MM.1S (cell line): ENCODE results near the gene RPS16.

Experiments
- DNase-seq: peaks from one replicate; pipeline ENCODE4 v3.0.0-alpha.2; 2015
- H2AFZ ChIP-seq: fragments of 300-600 bp; sonication (generic); 2 replicates; pipeline ENCODE4 v1.6.0; 2016; ENCODE audit warnings: antibody characterized with exemption, low read length
- H3F3A ChIP-seq: fragments of 300-600 bp; sonication (generic); 2 replicates; pipeline ENCODE4 v1.6.1; 2016; ENCODE audit warnings: mild to moderate bottlenecking, antibody characterized with exemption, low read length, moderate library complexity, mixed read lengths; ENCODE audit not compliant: insufficient read depth
- H3K27ac ChIP-seq: fragments of 300-600 bp; sonication (generic); 2 replicates; pipeline ENCODE4 v1.5.1; 2016; ENCODE audit warnings: mild to moderate bottlenecking, low read length
- H3K27me3 ChIP-seq: fragments of 300-600 bp; sonication (generic); replicated peaks from 2 replicates; pipeline ENCODE4 v1.6.0; 2016; ENCODE audit warnings: low read length; ENCODE audit not compliant: insufficient read depth
- H3K36me3 ChIP-seq: fragments of 300-600 bp; sonication (generic); replicated peaks from 2 replicates; pipeline ENCODE4 v1.6.1; 2016; ENCODE audit warnings: mild to moderate bottlenecking, low read length, mixed read lengths; ENCODE audit not compliant: insufficient read depth
- H3K4me1 ChIP-seq: fragments of 300-600 bp; sonication (generic); 2 replicates; pipeline ENCODE4 v1.6.1; 2016; ENCODE audit warnings: low read length, mixed read lengths
- H3K4me2 ChIP-seq: fragments of 300-600 bp; sonication (generic); 2 replicates; pipeline ENCODE4 v1.6.0; 2016; ENCODE audit warnings: low read depth, low read length
- H3K4me3 ChIP-seq: fragments of 300-600 bp; sonication (generic); 2 replicates; pipeline ENCODE4 v1.5.1; 2016; ENCODE audit warnings: low read length, mixed read lengths
- H3K79me2 ChIP-seq: fragments of 300-600 bp; sonication (generic); 2 replicates; pipeline ENCODE4 v1.6.1; 2016; ENCODE audit warnings: mixed run types, low read length, mixed read lengths
- H3K9ac ChIP-seq: fragments of 300-600 bp; sonication (generic); 2 replicates; pipeline ENCODE4 v1.6.1; 2016; ENCODE audit warnings: low read length, mixed read lengths
- H3K9me2 ChIP-seq: fragments of 300-600 bp; sonication (generic); replicated peaks from 2 replicates; pipeline ENCODE4 v1.6.1; 2016; ENCODE audit warnings: mild to moderate bottlenecking, low read length, mixed read lengths; ENCODE audit not compliant: insufficient read depth
- H3K9me3 ChIP-seq: fragments of 300-600 bp; sonication (generic); replicated peaks from 2 replicates; pipeline ENCODE4 v1.6.1; 2016; ENCODE audit warnings: mild to moderate bottlenecking, low read length, mixed read lengths; ENCODE audit not compliant: insufficient read depth
- H4K20me1 ChIP-seq: fragments of 300-600 bp; sonication (generic); 2 replicates; pipeline ENCODE4 v1.6.1; 2016; ENCODE audit warnings: mild to moderate bottlenecking, low read length, moderate library complexity, mixed read lengths; ENCODE audit not compliant: insufficient read depth
- CTCF ChIP-seq: fragments of 300-600 bp; sonication (generic); IDR thresholded peaks from 2 replicates; pipeline ENCODE4 v1.5.1; 2016; ENCODE audit warnings: antibody characterized with exemption, low read length, mixed read lengths
- EZH2 ChIP-seq: fragments of 300-600 bp; sonication (generic); optimal IDR thresholded peaks from 2 replicates; pipeline ENCODE3; 2017; ENCODE audit warnings: low read depth, mild to moderate bottlenecking, antibody characterized with exemption, low read length, mixed read lengths
- EZH2phosphoT487 ChIP-seq: fragments of 300-600 bp; sonication (generic); IDR thresholded peaks from 2 replicates; pipeline ENCODE4 v1.6.1; 2018; ENCODE audit warnings: antibody characterized with exemption, low read length

RPS16 gene

GRCh38 chr19:39411081-39411831, 24.5 kb downstream of the RPS16 start:
- H4K20me1 ChIP-seq, result peaks cover 20% of the 10 kb centered on the region; the same call in 1 of the 2 replicates
- H3K9ac ChIP-seq, result peak overlapping the region; percentile 99; the same call in 1 of the 2 replicates
- peak overlapping the region; percentile 100; the same call in 1 of the 2 replicates for H3K27ac ChIP-seq
- H3K79me2 ChIP-seq, result peaks cover 24% of the 10 kb centered on the region
- H3K27me3 ChIP-seq, result no peaks in the 10 kb centered on the region
- peaks cover 52% of the 10 kb centered on the region for H3F3A ChIP-seq
- no peaks in the 10 kb centered on the region for H3K9me2 ChIP-seq
- H3K4me1 ChIP-seq, result peaks cover 15% of the 10 kb centered on the region
- TF ChIP-seq CTCF, result no peak
- TF ChIP-seq EZH2phosphoT487, result no peak
- TF ChIP-seq EZH2, result no peak
- H3K9me3 ChIP-seq, result no peaks in the 10 kb centered on the region
- H3K4me2 ChIP-seq, result peak overlapping the region; percentile 47
- no peak overlapping the region for H2AFZ ChIP-seq
- peaks cover 12% of the 10 kb centered on the region; the same call in 1 of the 2 replicates for H3K36me3 ChIP-seq
- H3K4me3 ChIP-seq, result peak overlapping the region; percentile 17; the same call in 1 of the 2 replicates
- peak; percentile 27 for DNase-seq

GRCh38 chr19:39410831-39411080, 25.0 kb downstream of the RPS16 start:
- peaks cover 15% of the 10 kb centered on the region for H3K4me1 ChIP-seq
- TF ChIP-seq CTCF (no peak), EZH2 (no peak), EZH2phosphoT487 (no peak)
- peak overlapping the region; percentile 100; the same call in 1 of the 2 replicates for H3K27ac ChIP-seq
- no peak overlapping the region for H2AFZ ChIP-seq
- H3K9me2 ChIP-seq, result no peaks in the 10 kb centered on the region
- H3K27me3 ChIP-seq, result no peaks in the 10 kb centered on the region
- H3K36me3 ChIP-seq, result peaks cover 12% of the 10 kb centered on the region; the same call in 1 of the 2 replicates
- peak overlapping the region; percentile 47 for H3K4me2 ChIP-seq
- H3K4me3 ChIP-seq, result no peak overlapping the region
- peaks cover 24% of the 10 kb centered on the region for H3K79me2 ChIP-seq
- no peaks in the 10 kb centered on the region for H3K9me3 ChIP-seq
- no peak for DNase-seq
- H3F3A ChIP-seq, result peaks cover 57% of the 10 kb centered on the region
- peaks cover 20% of the 10 kb centered on the region; the same call in 1 of the 2 replicates for H4K20me1 ChIP-seq
- peak overlapping the region; percentile 99; the same call in 1 of the 2 replicates for H3K9ac ChIP-seq

GRCh38 chr19:39410017-39410830, 25.5 kb downstream of the RPS16 start:
- Histone ChIP-seq H3K4me3 (peak overlapping the region; percentile 98), H3K9ac (peak overlapping the region; percentile 99), H3K4me1 (peaks cover 19% of the 10 kb centered on the region), H2AFZ (no peak overlapping the region), H3K27me3 (no peaks in the 10 kb centered on the region), H3K9me2 (no peaks in the 10 kb centered on the region), H3F3A (peaks cover 62% of the 10 kb centered on the region), H3K27ac (peak overlapping the region; percentile 100), H3K36me3 (peaks cover 12% of the 10 kb centered on the region; the same call in 1 of the 2 replicates), H3K9me3 (no peaks in the 10 kb centered on the region), H3K4me2 (peak overlapping the region; percentile 47), H3K79me2 (peaks cover 24% of the 10 kb centered on the region), H4K20me1 (peaks cover 20% of the 10 kb centered on the region; the same call in 1 of the 2 replicates)
- DNase-seq, result peak; percentile 39
- TF ChIP-seq EZH2phosphoT487, result no peak
- no peak for TF ChIP-seq EZH2
- no peak for TF ChIP-seq CTCF
